Measurements from ENCODE around the gene CXCL13. TPM values are rescaled to one million over a fixed set of nuclear protein-coding genes. Genes with fewer than 3 reads are reported as not detected.

The CXCL13 gene
- total and polyA plus RNA-seq, 2 experiments from 2014 or later: not detected

- H3K9me3 ChIP-seq (ENCODE audit: low read depth): no peaks in the 10 kb centered on the region
- no peak overlapping the region for H3K4me3 ChIP-seq
- no peak for DNase-seq (ENCODE audit: low read depth in 1 of 2, low spot score in 1 of 2)
- no peak for TF ChIP-seq CTCF (IDR thresholded peaks at IDR 0.05; ENCODE audit: low read depth, low read length)
- H3K27me3 ChIP-seq: no peaks in the 10 kb centered on the region
- no peaks in the 10 kb centered on the region for H3K4me1 ChIP-seq (ENCODE audit: low read depth)
- no peaks in the 10 kb centered on the region for H3K36me3 ChIP-seq
- no peak overlapping the region for H3K27ac ChIP-seq
Measured at GRCh38 chr4:77582711-77583110, 22.9 kb upstream of the CXCL13 start.

GRCh38 chr4:77586951-77587383 is 18.7 kb upstream of the CXCL13 start:
- Histone ChIP-seq H3K27me3 (no peaks in the 10 kb centered on the region), H3K9me3 (ENCODE audit: low read depth) (no peaks in the 10 kb centered on the region), H3K4me1 (ENCODE audit: low read depth) (no peaks in the 10 kb centered on the region), H3K36me3 (no peaks in the 10 kb centered on the region), H3K27ac (no peak overlapping the region), H3K4me3 (no peak overlapping the region)
- DNase-seq (ENCODE audit: low read depth in 1 of 2, low spot score in 1 of 2): peak in 1 of 2 donors; percentile 60
- TF ChIP-seq CTCF (IDR thresholded peaks at IDR 0.05; ENCODE audit: low read depth, low read length): no peak

GRCh38 chr4:77590482-77590881 is 15.1 kb upstream of the CXCL13 start:
- DNase-seq (ENCODE audit: low read depth in 1 of 2, low spot score in 1 of 2): no peak
- Histone ChIP-seq H3K4me1 (ENCODE audit: low read depth) (no peaks in the 10 kb centered on the region), H3K27me3 (no peaks in the 10 kb centered on the region), H3K27ac (no peak overlapping the region), H3K9me3 (ENCODE audit: low read depth) (no peaks in the 10 kb centered on the region), H3K4me3 (no peak overlapping the region), H3K36me3 (no peaks in the 10 kb centered on the region)
- no peak for TF ChIP-seq CTCF (IDR thresholded peaks at IDR 0.05; ENCODE audit: low read depth, low read length)

GRCh38 chr4:77591532-77591931 is 14.1 kb upstream of the CXCL13 start:
- no peak for DNase-seq (ENCODE audit: low read depth in 1 of 2, low spot score in 1 of 2)
- H3K4me1 ChIP-seq (ENCODE audit: low read depth): no peaks in the 10 kb centered on the region
- TF ChIP-seq CTCF (IDR thresholded peaks at IDR 0.05; ENCODE audit: low read depth, low read length): no peak

GRCh38 chr4:77593101-77593500 is 12.5 kb upstream of the CXCL13 start:
- Histone ChIP-seq H3K27me3 (no peaks in the 10 kb centered on the region), H3K4me3 (no peak overlapping the region), H3K9me3 (ENCODE audit: low read depth) (no peaks in the 10 kb centered on the region), H3K27ac (no peak overlapping the region), H3K4me1 (ENCODE audit: low read depth) (no peaks in the 10 kb centered on the region), H3K36me3 (no peaks in the 10 kb centered on the region)
- DNase-seq (ENCODE audit: low read depth in 1 of 2, low spot score in 1 of 2): no peak
- TF ChIP-seq CTCF (IDR thresholded peaks at IDR 0.05; ENCODE audit: low read depth, low read length): no peak

More at GRCh38 chr4:77591532-77591931, 14.1 kb upstream of the CXCL13 start:
- H3K27me3 ChIP-seq: no peaks in the 10 kb centered on the region
- no peaks in the 10 kb centered on the region for H3K9me3 ChIP-seq (ENCODE audit: low read depth)
- no peak overlapping the region for H3K27ac ChIP-seq
- H3K4me3 ChIP-seq: no peak overlapping the region
- no peaks in the 10 kb centered on the region for H3K36me3 ChIP-seq

GRCh38 chr4:77593993-77594392 is 11.6 kb upstream of the CXCL13 start:
- Histone ChIP-seq H3K27me3 (no peaks in the 10 kb centered on the region), H3K4me1 (ENCODE audit: low read depth) (no peaks in the 10 kb centered on the region), H3K27ac (no peak overlapping the region), H3K36me3 (no peaks in the 10 kb centered on the region), H3K4me3 (no peak overlapping the region), H3K9me3 (ENCODE audit: low read depth) (no peaks in the 10 kb centered on the region)
- no peak for TF ChIP-seq CTCF (IDR thresholded peaks at IDR 0.05; ENCODE audit: low read depth, low read length)
- no peak for DNase-seq (ENCODE audit: low read depth in 1 of 2, low spot score in 1 of 2)
